H1 (cell line): Measurements from ENCODE around the gene HPRT1. TPM values are rescaled to one million over a fixed set of nuclear protein-coding genes. Genes with fewer than 3 reads are reported as not detected.

Source experiments
- JUND ChIP-seq: IDR thresholded peaks from 2 replicates; pipeline ENCODE4 v1.6.1; 2011; ENCODE audit warnings: mild to moderate bottlenecking, improper control_type of control experiment, low read length
- TBP ChIP-seq: IDR thresholded peaks from 2 replicates; pipeline ENCODE4 v1.6.1; 2011; ENCODE audit warnings: low read depth, low read length, improper control_type of control experiment
- polyA plus RNA-seq, 7 experiments: library from polyadenylated mRNA; depleted of rRNA in 3 of 7; stranded (reverse) in 5 of 7; unstranded in 2 of 7; fragments of >200 nt in 5 of 7; fragments of 200-250 nt in 2 of 7; gene quantifications; 1 replicate in 5 of 7; 2 replicates in 1 of 7; 4 replicates in 1 of 7; pipeline versions ENCODE4 v1.2.1 to v1.2.3, GENCODE V29; 2011 to 2013; ENCODE audit warnings: missing spikeins in 2 of 7, mixed read lengths in 2 of 7
- total RNA-seq: library from RNA; stranded (reverse); fragmentation: NEBNext Ultra II Directional; extraction: Animal tissue kit (Norgen Biotek cat#: 25700); gene quantifications from 2 replicates; pipeline ENCODE4 v1.2.1, GENCODE V29; 2021

HPRT1 gene
- total and polyA plus RNA-seq, 2 of the 8 experiments (the other 6 are each of a cell fraction or from before 2014, with no cell fraction given), result 16.9 to 49.5 TPM

GRCh38 chrX:134476284-134476683 is 16.3 kb downstream of the HPRT1 start (continued):
- TF ChIP-seq TBP, result no peak
- TF ChIP-seq JUND, result no peak
